Neuronal stem cell (in vitro differentiated cells): ENCODE data around the gene FRS3. TPM values are rescaled to one million over a fixed set of nuclear protein-coding genes. Genes with fewer than 3 reads are reported as not detected.

Experiments
- DNase-seq: peaks from one replicate; pipeline ENCODE4 v3.0.0-alpha.2; 2013; ENCODE audit warnings: low spot score
- H2AFZ ChIP-seq: one replicate; pipeline ENCODE4 v1.6.1; 2013; ENCODE audit warnings: mild to moderate bottlenecking, low read length, inconsistent platforms
- H2AK5ac ChIP-seq: 2 replicates; pipeline ENCODE4 v1.6.1; 2013; ENCODE audit warnings: low read depth, mild to moderate bottlenecking, inconsistent platforms, low read length, moderate library complexity, mixed read lengths
- H2BK120ac ChIP-seq: 2 replicates; pipeline ENCODE4 v1.6.1; 2013; ENCODE audit warnings: low read depth, mild to moderate bottlenecking, inconsistent platforms, low read length, moderate library complexity, mixed read lengths
- H2BK12ac ChIP-seq: one replicate; pipeline ENCODE4 v1.6.1; 2013; ENCODE audit warnings: low read length, inconsistent platforms
- H2BK15ac ChIP-seq: 2 replicates; pipeline ENCODE4 v1.6.1; 2013; ENCODE audit warnings: mild to moderate bottlenecking, low read length, inconsistent platforms, mixed read lengths
- H2BK5ac ChIP-seq: one replicate; pipeline ENCODE4 v1.6.1; 2013; ENCODE audit warnings: inconsistent platforms, mild to moderate bottlenecking, low read length, moderate library complexity
- H3K14ac ChIP-seq: one replicate; pipeline ENCODE4 v1.6.1; 2013; ENCODE audit warnings: low read length, inconsistent platforms
- H3K18ac ChIP-seq: 2 replicates; pipeline ENCODE4 v1.6.1; 2013; ENCODE audit warnings: low read length, inconsistent platforms
- H3K23ac ChIP-seq: 2 replicates; pipeline ENCODE4 v1.6.1; 2013; ENCODE audit warnings: low read depth, mild to moderate bottlenecking, mixed read lengths, low read length, inconsistent platforms; ENCODE audit not compliant: poor library complexity
- H3K27ac ChIP-seq: replicated peaks from 3 replicates; pipeline ENCODE4 v1.5.1; 2013; ENCODE audit warnings: low read length, inconsistent platforms
- H3K27me3 ChIP-seq, 3 experiments: 2 replicates each; pipeline ENCODE4 v1.6.1; 2013; ENCODE audit warnings: low read length in 3 of 3, mild to moderate bottlenecking in 2 of 3, inconsistent platforms in 1 of 3, low read depth in 1 of 3, mixed read lengths in 1 of 3, moderate library complexity in 1 of 3; ENCODE audit not compliant: control insufficient read depth in 3 of 3, insufficient read depth in 3 of 3
- H3K36me3 ChIP-seq, 2 donors: replicated peaks in 1 of 2; 2 replicates each; pipeline ENCODE4 v1.6.1; 2013; ENCODE audit warnings: low read length in 2 of 2; ENCODE audit not compliant: control insufficient read depth in 2 of 2, insufficient read depth in 2 of 2
- H3K4ac ChIP-seq: 2 replicates; pipeline ENCODE4 v1.6.1; 2013; ENCODE audit warnings: inconsistent platforms, mild to moderate bottlenecking, low read length, moderate library complexity
- H3K4me1 ChIP-seq, 2 donors: 1 replicate in 1 of 2; 2 replicates in 1 of 2; pipeline ENCODE4 v1.6.1; 2013; ENCODE audit warnings: low read length in 2 of 2, low read depth in 1 of 2; ENCODE audit not compliant: control insufficient read depth in 2 of 2, insufficient read depth in 1 of 2
- H3K4me2 ChIP-seq: one replicate; pipeline ENCODE4 v1.6.1; 2013; ENCODE audit warnings: mild to moderate bottlenecking, low read length, inconsistent platforms; ENCODE audit not compliant: insufficient read depth, poor library complexity, severe bottlenecking
- H3K4me3 ChIP-seq, 2 donors: 2 replicates each; pipeline ENCODE4 v1.5.1; 2013; ENCODE audit warnings: low read length in 2 of 2, mild to moderate bottlenecking in 2 of 2, inconsistent platforms in 1 of 2, moderate library complexity in 1 of 2
- H3K79me1 ChIP-seq: one replicate; pipeline ENCODE4 v1.6.1; 2013; ENCODE audit warnings: low read depth, mild to moderate bottlenecking, inconsistent platforms, low read length, moderate library complexity
- H3K9ac ChIP-seq: one replicate; pipeline ENCODE4 v1.6.1; 2013; ENCODE audit warnings: mild to moderate bottlenecking, low read depth, low read length, inconsistent platforms; ENCODE audit not compliant: poor library complexity
- H3K9me3 ChIP-seq, 2 donors: replicated peaks in 1 of 2; 2 replicates each; pipeline versions ENCODE3 to v1.6.1; 2013; ENCODE audit warnings: low read length in 2 of 2, mild to moderate bottlenecking in 2 of 2, inconsistent platforms in 1 of 2, low read depth in 1 of 2, mixed read lengths in 1 of 2, moderate library complexity in 1 of 2; ENCODE audit not compliant: control insufficient read depth in 2 of 2, insufficient read depth in 1 of 2
- H4K8ac ChIP-seq: one replicate; pipeline ENCODE4 v1.6.1; 2013; ENCODE audit warnings: low read depth, mild to moderate bottlenecking, inconsistent platforms, low read length, moderate library complexity
- H4K91ac ChIP-seq: one replicate; pipeline ENCODE4 v1.6.1; 2013; ENCODE audit warnings: low read length, low read depth, mild to moderate bottlenecking, inconsistent platforms; ENCODE audit not compliant: poor library complexity
- WGBS, 2 donors: extraction: QIAGEN DNeasy Blood & Tissue Kit; methylation state at CpG; one replicate each; pipeline ENCODE4 v1.1.7; 2013; ENCODE audit warnings: missing lambda C conversion rate in 2 of 2, mixed read lengths in 1 of 2; ENCODE audit not compliant: insufficient read length in 2 of 2, insufficient replicate concordance in 1 of 2; ENCODE audit errors: extremely low coverage in 2 of 2; 5-methylcytosine and 5-hydroxymethylcytosine counted together
- small RNA-seq: library from polyadenylated mRNA; stranded (forward); fragments of <200 nt; extraction: miRNeasy Mini kit (QIAGEN cat#:217004); gene quantifications from one replicate; pipeline ENCODE3, GENCODE V24; 2013; ENCODE audit not compliant: insufficient read depth

Gene FRS3

DNA sequence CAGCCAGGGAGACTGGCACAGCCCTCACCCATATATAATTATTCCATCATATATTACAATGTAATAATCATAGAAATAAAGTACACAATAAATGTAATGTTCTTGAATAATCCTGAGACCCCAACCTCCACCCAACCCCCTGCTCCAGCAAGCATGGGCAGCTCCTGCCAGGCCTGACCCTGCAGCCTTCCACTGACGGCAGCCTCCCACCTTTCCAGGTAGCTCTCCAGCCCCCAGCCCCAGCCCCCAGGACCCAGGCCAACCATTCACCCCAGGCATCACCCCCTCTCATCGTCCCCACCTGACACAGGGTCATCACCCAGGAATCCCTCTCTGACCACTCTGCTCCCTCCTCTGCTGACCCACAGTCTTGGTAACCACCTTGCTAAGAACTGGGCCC, 58.9 kb downstream of the FRS3 start:
- H3K36me3 ChIP-seq, result no peaks in the 10 kb centered on the region
- H3K18ac ChIP-seq, result no peak overlapping the region
- no peak overlapping the region for H4K8ac ChIP-seq
- peak overlapping the region; percentile 59 for H2BK5ac ChIP-seq
- H3K14ac ChIP-seq, result peak overlapping the region; percentile 49
- H4K91ac ChIP-seq, result no peak overlapping the region
- no peak overlapping the region for H2BK120ac ChIP-seq
- no peaks in the 10 kb centered on the region for H3K9me3 ChIP-seq
- H3K79me1 ChIP-seq, result no peaks in the 10 kb centered on the region
- no peak for DNase-seq
- H2BK12ac ChIP-seq, result no peak overlapping the region
- no peak overlapping the region for H3K4me3 ChIP-seq
- H2AK5ac ChIP-seq, result no peak overlapping the region
- H3K23ac ChIP-seq, result peak overlapping the region; percentile 34
- H2AFZ ChIP-seq, result no peak overlapping the region
- H3K4me1 ChIP-seq, result peaks cover 0 to 2% of the 10 kb centered on the region in 2 donors
- H3K27ac ChIP-seq, result no peak overlapping the region
- no peak overlapping the region for H3K4ac ChIP-seq
- no peak overlapping the region for H2BK15ac ChIP-seq
- no CpG with 5 or more reads among the region's 2 CpGs for WGBS, 2 donors
- peaks cover 0 to 8% (median 0%) of the 10 kb centered on the region in 3 experiments for H3K27me3 ChIP-seq
- no peak overlapping the region for H3K9ac ChIP-seq
- no peak overlapping the region for H3K4me2 ChIP-seq

DNA sequence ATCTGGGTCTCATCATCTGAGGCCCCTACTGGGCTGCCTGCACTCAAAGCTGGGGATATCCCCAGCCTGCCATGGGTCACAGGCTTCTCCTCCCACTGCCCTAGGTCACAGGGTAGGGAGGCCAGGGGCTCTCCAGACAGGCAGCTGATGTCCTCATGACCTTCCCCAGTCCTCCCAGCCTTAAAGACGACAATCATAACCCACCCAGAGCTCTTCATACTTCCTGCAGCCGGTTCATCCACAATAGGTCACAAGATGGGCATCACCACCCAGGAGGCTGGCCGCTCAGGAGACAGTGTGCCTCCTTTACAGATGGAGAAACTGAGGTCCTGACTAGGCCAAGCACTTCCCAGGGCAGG, 59.5 kb downstream of the FRS3 start:
- Histone ChIP-seq H3K4me2 (no peak overlapping the region), H2BK15ac (no peak overlapping the region), H3K27ac (no peak overlapping the region), H3K23ac (no peak overlapping the region), H3K4ac (no peak overlapping the region), H4K91ac (no peak overlapping the region), H2BK5ac (peak overlapping the region; percentile 59), H3K27me3 (peaks cover 0 to 5% (median 0%) of the 10 kb centered on the region in 3 experiments), H2AK5ac (no peak overlapping the region), H3K9ac (no peak overlapping the region), H3K18ac (no peak overlapping the region), H3K79me1 (no peaks in the 10 kb centered on the region), H3K9me3 (no peaks in the 10 kb centered on the region), H3K4me1 (peaks cover 0 to 2% of the 10 kb centered on the region in 2 donors), H2AFZ (no peak overlapping the region), H3K14ac (no peak overlapping the region), H3K36me3 (no peaks in the 10 kb centered on the region), H4K8ac (no peak overlapping the region), H2BK12ac (no peak overlapping the region), H2BK120ac (no peak overlapping the region), H3K4me3 (no peak overlapping the region)
- DNase-seq, result no peak
- WGBS, 2 donors, result no CpG with 5 or more reads among the region's 3 CpGs

Small RNAs within 50 kb of the gene (small RNA-seq; reads per million reads assigned to genes)
- gene AL365205.2 (not detected), gene AL365205.3 (not detected)
